DOHH2 (cell line): Measurements from ENCODE around the gene SUCLG1.
"Not testable (repeated sequence)": the region's sequence is repeated elsewhere in the genome, so short reads cannot be mapped to it uniquely, and the experiment has no call there.

Source experiments
- H3F3A ChIP-seq: fragments of 200-600 bp; sonication (generic), shearing (Covaris generic); 2 replicates; pipeline ENCODE4 v1.6.0; 2016; ENCODE audit warnings: antibody characterized with exemption, mild to moderate bottlenecking; ENCODE audit not compliant: control insufficient read depth, insufficient read depth
- H3K27ac ChIP-seq: fragments of 200-600 bp; sonication (generic); 2 replicates; pipeline ENCODE4 v1.5.1; 2014; ENCODE audit warnings: low read depth, mild to moderate bottlenecking, low read length, moderate library complexity
- H3K27me3 ChIP-seq: fragments of 200-600 bp; sonication (generic); 2 replicates; pipeline ENCODE4 v1.6.1; 2014; ENCODE audit warnings: mild to moderate bottlenecking, low read length, mixed read lengths; ENCODE audit not compliant: control insufficient read depth
- H3K36me3 ChIP-seq: fragments of 200-600 bp; sonication (generic); 2 replicates; pipeline ENCODE4 v1.6.1; 2014; ENCODE audit warnings: mild to moderate bottlenecking, low read length, moderate library complexity, mixed read lengths; ENCODE audit not compliant: control insufficient read depth
- H3K4me1 ChIP-seq: fragments of 200-600 bp; sonication (generic); 2 replicates; pipeline ENCODE4 v1.6.1; 2014; ENCODE audit warnings: mild to moderate bottlenecking, low read length, mixed read lengths; ENCODE audit not compliant: control insufficient read depth
- H3K4me2 ChIP-seq: fragments of 200-600 bp; sonication (generic); 2 replicates; pipeline ENCODE4 v1.6.0; 2014; ENCODE audit warnings: mild to moderate bottlenecking, low read length, moderate library complexity
- H3K4me3 ChIP-seq: fragments of 200-600 bp; sonication (generic); 2 replicates; pipeline ENCODE4 v1.5.1; 2014; ENCODE audit warnings: mild to moderate bottlenecking, low read length, mixed read lengths
- H3K79me2 ChIP-seq: fragments of 200-600 bp; sonication (generic); 2 replicates; pipeline ENCODE4 v1.6.1; 2014; ENCODE audit warnings: mild to moderate bottlenecking, low read length, mixed read lengths; ENCODE audit not compliant: control insufficient read depth
- H3K9me2 ChIP-seq: fragments of 200-600 bp; sonication (generic); replicated peaks from 2 replicates; pipeline ENCODE4 v1.6.1; 2014; ENCODE audit warnings: mild to moderate bottlenecking, low read length, mixed read lengths; ENCODE audit not compliant: control insufficient read depth
- H3K9me3 ChIP-seq: fragments of 200-600 bp; sonication (generic); 2 replicates; pipeline ENCODE4 v1.6.1; 2014; ENCODE audit warnings: antibody characterized with exemption, low read length, mixed read lengths; ENCODE audit not compliant: control insufficient read depth, insufficient read depth
- H4K20me1 ChIP-seq: fragments of 200-600 bp; sonication (generic); 2 replicates; pipeline ENCODE4 v1.6.0; 2014; ENCODE audit warnings: low read depth, mild to moderate bottlenecking, antibody characterized with exemption, low read length, moderate library complexity; ENCODE audit not compliant: control insufficient read depth, insufficient read depth
- EZH2phosphoT487 ChIP-seq: fragments of 200-600 bp; sonication (generic); IDR thresholded peaks from 2 replicates; pipeline ENCODE4 v1.6.1; 2017; ENCODE audit warnings: borderline replicate concordance, mild to moderate bottlenecking, antibody characterized with exemption, low read length, moderate library complexity, mixed read lengths
- TF ChIP-seq, protein P1 (sequence below): fragments of 200-600 bp; sonication (generic); IDR thresholded peaks from one replicate; pipeline ENCODE4 v1.5.1; 2014; ENCODE audit warnings: antibody characterized with exemption, mild to moderate bottlenecking, low read depth, low read length; ENCODE audit not compliant: poor library complexity, severe bottlenecking

SUCLG1 gene

GRCh38 chr2:84477886-84478285 lies 18.8 kb upstream of the SUCLG1 start:
- Histone ChIP-seq H3K79me2 (no peaks in the 10 kb centered on the region), H3K4me1 (no peaks in the 10 kb centered on the region), H3K4me2 (no peak overlapping the region), H3K9me3 (peaks cover 5% of the 10 kb centered on the region), H4K20me1 (no peaks in the 10 kb centered on the region), H3K27me3 (no peaks in the 10 kb centered on the region), H3K4me3 (no peak overlapping the region), H3K27ac (no peak overlapping the region), H3K36me3 (no peaks in the 10 kb centered on the region), H3F3A (no peaks in the 10 kb centered on the region), H3K9me2 (no peaks in the 10 kb centered on the region)
- TF ChIP-seq, protein P1, sequence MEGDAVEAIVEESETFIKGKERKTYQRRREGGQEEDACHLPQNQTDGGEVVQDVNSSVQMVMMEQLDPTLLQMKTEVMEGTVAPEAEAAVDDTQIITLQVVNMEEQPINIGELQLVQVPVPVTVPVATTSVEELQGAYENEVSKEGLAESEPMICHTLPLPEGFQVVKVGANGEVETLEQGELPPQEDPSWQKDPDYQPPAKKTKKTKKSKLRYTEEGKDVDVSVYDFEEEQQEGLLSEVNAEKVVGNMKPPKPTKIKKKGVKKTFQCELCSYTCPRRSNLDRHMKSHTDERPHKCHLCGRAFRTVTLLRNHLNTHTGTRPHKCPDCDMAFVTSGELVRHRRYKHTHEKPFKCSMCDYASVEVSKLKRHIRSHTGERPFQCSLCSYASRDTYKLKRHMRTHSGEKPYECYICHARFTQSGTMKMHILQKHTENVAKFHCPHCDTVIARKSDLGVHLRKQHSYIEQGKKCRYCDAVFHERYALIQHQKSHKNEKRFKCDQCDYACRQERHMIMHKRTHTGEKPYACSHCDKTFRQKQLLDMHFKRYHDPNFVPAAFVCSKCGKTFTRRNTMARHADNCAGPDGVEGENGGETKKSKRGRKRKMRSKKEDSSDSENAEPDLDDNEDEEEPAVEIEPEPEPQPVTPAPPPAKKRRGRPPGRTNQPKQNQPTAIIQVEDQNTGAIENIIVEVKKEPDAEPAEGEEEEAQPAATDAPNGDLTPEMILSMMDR: no peak
- no peak for TF ChIP-seq EZH2phosphoT487

- Histone ChIP-seq H3K9me2 (no peaks in the 10 kb centered on the region), H3K27me3 (no peaks in the 10 kb centered on the region), H3K4me3 (no peak overlapping the region), H3K4me1 (no peaks in the 10 kb centered on the region), H3K27ac (no peak overlapping the region), H3K36me3 (no peaks in the 10 kb centered on the region), H3F3A (no peaks in the 10 kb centered on the region), H3K9me3 (peaks cover 8% of the 10 kb centered on the region), H3K79me2 (no peaks in the 10 kb centered on the region), H3K4me2 (no peak overlapping the region), H4K20me1 (no peaks in the 10 kb centered on the region)
- TF ChIP-seq, protein P1: no peak
- no peak for TF ChIP-seq EZH2phosphoT487
Measured at GRCh38 chr2:84474176-84474575, 15.1 kb upstream of the SUCLG1 start.

DNA sequence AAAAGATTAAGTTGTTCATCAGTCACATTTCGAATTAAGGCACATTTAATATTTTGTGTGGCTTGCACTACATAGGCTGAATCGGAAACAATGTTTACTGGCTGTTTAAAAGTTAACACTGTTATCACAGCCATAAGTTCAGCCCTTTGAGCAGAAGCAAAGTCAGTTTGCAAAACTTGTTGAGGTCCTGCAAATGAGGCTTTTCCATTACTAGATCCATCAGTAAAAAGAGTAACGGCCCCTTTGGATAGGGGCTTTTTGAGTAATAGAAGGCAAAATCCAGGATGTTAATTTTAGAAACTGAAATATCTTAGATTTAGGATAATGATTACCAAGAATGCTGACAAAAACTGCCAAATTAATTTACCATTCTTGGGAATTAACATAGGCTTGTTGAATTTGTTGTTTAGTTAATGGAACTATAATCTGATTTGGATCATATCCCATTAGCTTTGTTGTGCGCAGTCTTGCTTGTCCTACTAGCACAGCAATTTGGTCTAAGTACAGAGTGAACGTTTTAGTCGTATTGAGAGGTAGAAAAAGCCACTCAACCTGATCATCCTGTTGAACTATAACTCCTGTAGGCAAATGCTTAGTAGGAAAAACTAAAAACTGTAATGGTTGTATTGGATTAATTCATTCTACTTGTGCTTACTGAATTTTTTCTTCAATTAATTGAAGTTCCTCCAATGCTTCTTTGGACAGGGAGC lies 13.9 kb upstream of the SUCLG1 start:
- TF ChIP-seq, protein P1: no peak
- TF ChIP-seq EZH2phosphoT487: no peak
- H3F3A ChIP-seq: no peaks in the 10 kb centered on the region
- peaks cover 8% of the 10 kb centered on the region for H3K9me3 ChIP-seq
- H4K20me1 ChIP-seq: no peaks in the 10 kb centered on the region
- no peak overlapping the region for H3K27ac ChIP-seq
- no peaks in the 10 kb centered on the region for H3K79me2 ChIP-seq
- no peak overlapping the region for H3K4me2 ChIP-seq
- H3K4me1 ChIP-seq: no peaks in the 10 kb centered on the region
- H3K4me3 ChIP-seq: no peak overlapping the region
- H3K27me3 ChIP-seq: no peaks in the 10 kb centered on the region
- H3K9me2 ChIP-seq: no peaks in the 10 kb centered on the region
- H3K36me3 ChIP-seq: no peaks in the 10 kb centered on the region

DNA sequence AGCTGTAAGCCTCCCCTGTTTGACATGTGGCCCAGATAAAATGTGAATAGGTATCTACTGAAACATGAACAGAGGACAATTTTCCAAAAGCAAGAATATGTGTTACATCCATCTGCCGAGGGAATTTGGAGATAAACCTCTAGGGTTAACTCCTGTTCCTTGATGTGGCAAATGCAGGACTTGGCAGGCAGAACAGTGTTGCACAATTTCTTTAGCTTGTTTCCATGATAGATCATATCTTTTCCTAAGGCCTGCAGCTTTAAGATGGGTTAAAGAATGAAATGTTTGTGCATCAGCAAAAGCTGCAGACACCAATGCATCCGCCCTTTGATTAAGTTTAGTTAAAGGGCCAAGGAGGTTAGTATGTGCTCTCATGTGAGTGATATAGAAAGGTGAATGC lies 13.3 kb upstream of the SUCLG1 start:
- H3F3A ChIP-seq, H3K4me1 ChIP-seq, H3K4me3 ChIP-seq, H4K20me1 ChIP-seq, H3K36me3 ChIP-seq, H3K4me2 ChIP-seq, H3K27ac ChIP-seq, H3K9me3 ChIP-seq, H3K27me3 ChIP-seq, H3K79me2 ChIP-seq, H3K9me2 ChIP-seq: not testable (repeated sequence)
